ENCODE measurements around the gene COX20. TPM values are rescaled to one million over a fixed set of nuclear protein-coding genes. Genes with fewer than 3 reads are reported as not detected.

The COX20 gene
- total RNA-seq, 1 donor from 2014 or later: 37.1 TPM

GRCh38 chr1:244865820-244866219 is 30.4 kb downstream of the COX20 start:
- peaks cover 26% of the 10 kb centered on the region for H3K36me3 Mint-ChIP-seq (ENCODE audit: low read depth)
- H3K27ac Mint-ChIP-seq: peak overlapping the region; percentile 98
- POLR2A ChIA-PET: interaction anchor here (1.5 to 8.8 kb wide), 7 partner anchors 13 to 177 kb away, joined by 3 to 364 read pairs (median 80); partner anchors contain the start of gene COX20
- H3K4me1 Mint-ChIP-seq: peaks cover 24% of the 10 kb centered on the region
- CTCF ChIA-PET: interaction anchor here (4.0 to 7.8 kb wide), 2 partner anchors 30 to 176 kb away, joined by 34 to 56 read pairs; partner anchors contain the start of gene COX20
- H3K27me3 Mint-ChIP-seq: no peaks in the 10 kb centered on the region
- no peaks in the 10 kb centered on the region for H3K9me3 Mint-ChIP-seq
- DNase-seq: no peak
- TF ChIP-seq, protein P1, sequence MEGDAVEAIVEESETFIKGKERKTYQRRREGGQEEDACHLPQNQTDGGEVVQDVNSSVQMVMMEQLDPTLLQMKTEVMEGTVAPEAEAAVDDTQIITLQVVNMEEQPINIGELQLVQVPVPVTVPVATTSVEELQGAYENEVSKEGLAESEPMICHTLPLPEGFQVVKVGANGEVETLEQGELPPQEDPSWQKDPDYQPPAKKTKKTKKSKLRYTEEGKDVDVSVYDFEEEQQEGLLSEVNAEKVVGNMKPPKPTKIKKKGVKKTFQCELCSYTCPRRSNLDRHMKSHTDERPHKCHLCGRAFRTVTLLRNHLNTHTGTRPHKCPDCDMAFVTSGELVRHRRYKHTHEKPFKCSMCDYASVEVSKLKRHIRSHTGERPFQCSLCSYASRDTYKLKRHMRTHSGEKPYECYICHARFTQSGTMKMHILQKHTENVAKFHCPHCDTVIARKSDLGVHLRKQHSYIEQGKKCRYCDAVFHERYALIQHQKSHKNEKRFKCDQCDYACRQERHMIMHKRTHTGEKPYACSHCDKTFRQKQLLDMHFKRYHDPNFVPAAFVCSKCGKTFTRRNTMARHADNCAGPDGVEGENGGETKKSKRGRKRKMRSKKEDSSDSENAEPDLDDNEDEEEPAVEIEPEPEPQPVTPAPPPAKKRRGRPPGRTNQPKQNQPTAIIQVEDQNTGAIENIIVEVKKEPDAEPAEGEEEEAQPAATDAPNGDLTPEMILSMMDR (IDR thresholded peaks at IDR 0.05): no peak
- ATAC-seq (ENCODE audit: low read depth): no peak
- intact Hi-C loops (cut with micrococcal nuclease): loop anchor here (2.0 to 10.0 kb wide), 3 partner anchors 53 to 1701 kb away; partner anchors contain the start of genes CNST, KIF26B and TFB2M
- no peak overlapping the region for H3K4me3 Mint-ChIP-seq

DNA sequence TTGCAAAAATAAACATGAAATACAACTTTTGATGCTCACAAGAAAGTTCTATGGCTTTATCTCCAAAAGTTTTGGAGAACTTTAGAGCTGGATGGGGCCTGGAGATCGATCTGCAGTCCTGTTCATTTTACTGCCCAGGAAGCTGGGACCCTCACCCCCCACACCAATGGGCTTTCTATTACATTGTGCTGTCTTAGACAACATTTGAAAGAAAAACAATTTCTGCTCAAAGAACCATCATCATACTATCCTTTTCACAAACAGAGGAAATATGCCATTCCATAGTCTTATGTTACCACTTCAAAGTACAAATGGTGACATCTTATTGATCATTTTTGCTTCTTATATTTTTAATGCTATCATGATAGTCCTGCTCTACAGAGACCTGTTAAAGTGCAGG is 30.9 kb downstream of the COX20 start:
- Mint-ChIP-seq H3K4me1 (peaks cover 19% of the 10 kb centered on the region), H3K27ac (no peak overlapping the region), H3K9me3 (no peaks in the 10 kb centered on the region), H3K4me3 (no peak overlapping the region), H3K27me3 (no peaks in the 10 kb centered on the region), H3K36me3 (ENCODE audit: low read depth) (peaks cover 21% of the 10 kb centered on the region)
- intact Hi-C loops (cut with micrococcal nuclease): loop anchor here (10.0 kb wide), 1 partner anchor 288 kb away; the partner anchor contains the start of gene KIF26B
- TF ChIP-seq, protein P1 (IDR thresholded peaks at IDR 0.05): no peak
- DNase-seq: no peak
- no peak for ATAC-seq (ENCODE audit: low read depth)
- ChIA-PET POLR2A (interaction anchor here (4.6 to 8.8 kb wide), 4 partner anchors 30 to 176 kb away, joined by 35 to 364 read pairs (median 168); partner anchors contain the start of gene COX20), CTCF (interaction anchor here (7.8 kb wide), 1 partner anchor 176 kb away, joined by 56 read pairs; no protein-coding TSS in a partner anchor)

- Mint-ChIP-seq H3K4me1 (peaks cover 8% of the 10 kb centered on the region), H3K4me3 (no peak overlapping the region), H3K9me3 (no peaks in the 10 kb centered on the region), H3K27ac (no peak overlapping the region), H3K36me3 (ENCODE audit: low read depth) (peaks cover 6% of the 10 kb centered on the region), H3K27me3 (no peaks in the 10 kb centered on the region)
- ATAC-seq (ENCODE audit: low read depth): no peak
- intact Hi-C loops (cut with micrococcal nuclease): loop anchor here (10.0 kb wide), 1 partner anchor 286 kb away; the partner anchor contains the start of gene KIF26B
- no peak for DNase-seq
- TF ChIP-seq, protein P1 (IDR thresholded peaks at IDR 0.05): no peak
- CTCF ChIA-PET: interaction anchor here (1.2 kb wide), 1 partner anchor 174 kb away, joined by 5 read pairs; no protein-coding TSS in a partner anchor
- POLR2A ChIA-PET: interaction anchor here (0.9 to 1.9 kb wide), 2 partner anchors 25 to 102 kb away, joined by 3 to 11 read pairs; no protein-coding TSS in a partner anchor
Observed at GRCh38 chr1:244868484-244869363, 33.3 kb downstream of the COX20 start.

- intact Hi-C loops (cut with micrococcal nuclease): loop anchor here (10.0 kb wide), 1 partner anchor 285 kb away; the partner anchor contains the start of gene KIF26B
- H3K27ac Mint-ChIP-seq: no peak overlapping the region
- peaks cover 8% of the 10 kb centered on the region for H3K4me1 Mint-ChIP-seq
- H3K36me3 Mint-ChIP-seq (ENCODE audit: low read depth): no peaks in the 10 kb centered on the region
- no peaks in the 10 kb centered on the region for H3K9me3 Mint-ChIP-seq
- H3K27me3 Mint-ChIP-seq: no peaks in the 10 kb centered on the region
- DNase-seq (no peak), ATAC-seq (ENCODE audit: low read depth) (no peak)
- ChIA-PET POLR2A (interaction anchor here (1.9 kb wide), 1 partner anchor 102 kb away, joined by 11 read pairs; no protein-coding TSS in a partner anchor), CTCF (interaction anchor here (1.2 kb wide), 1 partner anchor 173 kb away, joined by 5 read pairs; no protein-coding TSS in a partner anchor)
- TF ChIP-seq, protein P1 (IDR thresholded peaks at IDR 0.05): no peak
- H3K4me3 Mint-ChIP-seq: no peak overlapping the region
Observed at GRCh38 chr1:244869364-244869827, 33.9 kb downstream of the COX20 start.

Data from activated B cell treated with CpG ODN at 0.5 μM for 24 hours (primary cell).